GM18951 (cell line): Measurements from ENCODE around the gene ARFGEF3.
"Not testable (repeated sequence)": the region's sequence is repeated elsewhere in the genome, so short reads cannot be mapped to it uniquely, and the experiment has no call there.

Experiments
- POLR2A ChIP-seq: IDR thresholded peaks from 4 replicates; pipeline ENCODE4 v1.6.1; 2011; ENCODE audit warnings: mild to moderate bottlenecking; ENCODE audit not compliant: insufficient read length, insufficient read depth; ENCODE audit errors: extremely low read depth
- in situ Hi-C: fragments of 300-500 bp; cut with MboI; formaldehyde crosslinking; loops from one replicate; pipeline ENCODE4 v1.12.0; 2022; ENCODE audit warnings: low sequenced_read_pairs, mixed read lengths, inconsistent platforms; ENCODE audit not compliant: unreplicated experiment

The ARFGEF3 gene

GRCh38 chr6:138205437-138206094 lies 43.8 kb downstream of the ARFGEF3 start:
- in situ Hi-C loops = no loop called here
- TF ChIP-seq POLR2A = no peak

- no peak for TF ChIP-seq POLR2A
- in situ Hi-C loops = no loop called here
Observed at GRCh38 chr6:138206862-138207261, 45.1 kb downstream of the ARFGEF3 start.

GRCh38 chr6:138211048-138211581 lies 49.4 kb downstream of the ARFGEF3 start:
- TF ChIP-seq POLR2A = no peak
- in situ Hi-C loops = no loop called here

GRCh38 chr6:138211601-138212000 lies 49.9 kb downstream of the ARFGEF3 start:
- no peak for TF ChIP-seq POLR2A
- in situ Hi-C loops = no loop called here

GRCh38 chr6:138212530-138212929 lies 50.8 kb downstream of the ARFGEF3 start:
- in situ Hi-C loops = not testable (repeated sequence)

- TF ChIP-seq POLR2A = no peak
- in situ Hi-C loops = no loop called here
Observed at GRCh38 chr6:138215093-138215782, 53.5 kb downstream of the ARFGEF3 start.

DNA sequence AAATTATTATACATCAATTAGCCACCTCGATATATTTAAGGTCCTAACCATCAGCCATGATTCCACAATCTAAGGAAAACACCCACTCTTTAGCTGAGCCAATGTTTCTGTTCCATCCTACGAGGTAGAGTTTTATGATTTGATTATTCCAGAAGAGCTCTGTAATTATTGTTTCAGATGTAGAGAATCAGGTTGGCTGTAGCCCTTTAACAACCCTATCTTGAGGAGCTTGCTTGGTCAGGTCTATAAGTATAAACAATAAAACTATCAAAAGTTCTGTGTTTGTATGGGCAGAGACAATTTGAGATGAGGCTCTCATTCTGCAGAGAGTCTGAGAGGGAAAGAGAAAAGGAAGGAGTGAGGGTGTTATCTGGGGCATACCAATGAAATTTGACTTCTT lies 56.7 kb downstream of the ARFGEF3 start, which contains the start of gene PBOV1:
TSS of gene PBOV1 (minus strand) at position 43 of the 400 bp plus-strand sequence. CDS start 96 bp downstream, outside the sequence.
- in situ Hi-C loops = no loop called here
- TF ChIP-seq POLR2A = no peak

GRCh38 chr6:138219398-138219797 lies 57.7 kb downstream of the ARFGEF3 start:
- TF ChIP-seq POLR2A = no peak
- in situ Hi-C loops = no loop called here

- in situ Hi-C loops = no loop called here
- no peak for TF ChIP-seq POLR2A
Observed at GRCh38 chr6:138219901-138220300, 58.2 kb downstream of the ARFGEF3 start.

DNA sequence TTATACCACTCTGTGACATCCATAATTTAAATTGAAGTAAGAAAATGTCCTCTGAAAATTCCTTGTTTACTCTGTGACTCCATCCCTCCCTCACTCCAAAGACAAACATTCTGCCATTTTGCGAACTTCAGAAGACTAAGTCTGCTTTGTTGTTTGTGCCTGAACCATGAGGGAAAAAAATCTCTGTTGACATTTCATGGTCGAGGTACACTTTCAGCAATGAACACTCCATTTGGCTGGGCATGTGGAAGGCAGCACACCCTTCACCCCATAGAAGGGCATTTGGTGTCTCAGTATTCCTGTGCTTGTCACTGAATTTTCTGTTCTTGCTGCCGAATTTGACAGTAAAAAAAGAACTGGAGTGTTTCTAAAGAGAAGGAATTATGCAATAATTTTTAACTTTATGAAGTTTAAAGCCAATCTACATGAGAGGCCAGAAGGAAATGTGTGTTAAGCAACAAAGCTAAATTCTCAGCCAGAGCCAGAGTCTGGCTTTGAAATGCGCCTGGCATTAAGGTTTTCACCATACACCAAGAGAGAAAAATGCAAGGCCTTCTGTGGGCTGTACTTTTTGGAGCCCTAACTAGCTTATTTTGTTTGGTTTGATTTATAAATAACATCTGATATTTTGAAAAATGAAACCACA lies 61.3 kb downstream of the ARFGEF3 start:
- TF ChIP-seq POLR2A = no peak
- in situ Hi-C loops = no loop called here

GRCh38 chr6:138225953-138226352 lies 64.2 kb downstream of the ARFGEF3 start:
- TF ChIP-seq POLR2A = no peak
- in situ Hi-C loops = no loop called here

DNA sequence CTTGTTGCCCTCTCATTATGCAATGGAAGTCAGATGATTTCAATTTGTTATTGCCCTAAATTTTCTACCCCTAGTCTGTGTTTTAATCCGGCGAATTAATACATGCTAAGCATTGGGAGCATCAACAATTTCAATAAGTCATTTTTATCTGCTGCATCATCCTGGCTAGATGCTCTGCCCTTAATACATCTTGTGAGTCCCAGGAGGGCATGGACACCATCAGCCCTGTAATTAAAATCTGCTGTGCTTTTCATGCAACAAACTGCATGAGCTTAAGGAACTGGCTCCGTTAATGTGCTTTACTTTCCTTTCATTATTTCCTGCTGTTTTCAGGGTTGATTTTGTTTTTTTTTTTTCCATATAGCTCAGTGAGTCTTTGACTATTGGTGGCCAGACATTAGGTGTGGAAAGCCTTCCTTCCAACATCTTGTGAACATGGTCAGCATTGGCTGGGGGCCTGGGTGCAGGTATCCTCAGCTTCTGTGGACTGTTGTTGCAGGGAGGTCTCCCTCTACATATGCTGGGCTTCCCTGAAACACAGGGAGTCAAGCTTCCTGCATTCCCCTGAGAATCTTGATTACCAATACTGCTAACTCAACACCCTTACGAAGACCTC lies 65.1 kb downstream of the ARFGEF3 start:
- in situ Hi-C loops = no loop called here
- no peak for TF ChIP-seq POLR2A

DNA sequence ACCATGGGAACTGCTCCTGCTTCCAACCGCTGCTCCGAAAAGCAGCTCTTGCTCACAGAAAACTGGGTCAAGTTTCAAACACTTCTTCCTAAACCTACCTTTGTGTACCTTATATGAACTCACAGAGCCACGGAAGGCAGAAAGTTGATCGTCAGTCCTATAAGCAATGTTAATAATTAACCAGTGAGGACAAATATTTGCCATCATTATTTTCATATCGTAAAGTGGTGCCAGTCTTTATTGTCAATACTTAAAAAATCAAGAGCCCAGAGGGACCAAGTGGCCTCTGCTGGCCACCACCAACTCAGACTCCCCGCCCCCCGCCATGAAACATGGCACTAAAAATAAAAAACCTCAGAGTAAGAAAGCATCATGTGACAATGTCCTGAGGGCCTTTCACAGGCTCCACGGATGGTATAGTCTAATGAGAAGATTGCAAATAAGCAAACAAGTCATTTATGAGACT lies 65.6 kb downstream of the ARFGEF3 start:
- in situ Hi-C loops = no loop called here
- no peak for TF ChIP-seq POLR2A
